Peyer's patch (tissue), 4 donors: ENCODE results near the gene LGALS4.

Experiments
- CTCF ChIP-seq, 6 experiments: fragments of 450-650 bp in 4 of 6; fragments of 200-600 bp in 2 of 6; sonication (generic) in 1 of 6; IDR thresholded peaks; one replicate each; pipeline ENCODE4 v1.5.1; 2017 to 2019; ENCODE audit warnings: antibody characterized with exemption in 6 of 6, mild to moderate bottlenecking in 3 of 6, moderate library complexity in 1 of 6
- POLR2A ChIP-seq, 2 donors: fragments of 450-650 bp; IDR thresholded peaks; one replicate each; pipeline ENCODE4 v1.5.1; 2017; ENCODE audit warnings: antibody characterized with exemption in 2 of 2, mild to moderate bottlenecking in 2 of 2, moderate library complexity in 2 of 2

- TF ChIP-seq CTCF (IDR thresholded peaks at IDR 0.05) (no peak), POLR2A (IDR thresholded peaks at IDR 0.05) (no peak)
Measured at GRCh38 chr19:38795549-38795948, 17.2 kb downstream of the LGALS4 start.
